SJCRH30 (cell line): ENCODE results near the gene NAV2. TPM values are rescaled to one million over a fixed set of nuclear protein-coding genes. Genes with fewer than 3 reads are reported as not detected.

ENCODE experiments used
- DNase-seq, 2 experiments: peaks; one replicate each; pipeline ENCODE4 v3.0.0-alpha.2; 2015 to 2020
- H3K27ac ChIP-seq: fragments of 250-450 bp; sonication (Bioruptor Pico); 2 replicates; pipeline ENCODE4 v1.5.1; 2020; ENCODE audit warnings: mild to moderate bottlenecking, moderate library complexity
- H3K27me3 ChIP-seq: fragments of 250-450 bp; sonication (Bioruptor Pico); 2 replicates; pipeline ENCODE4 v1.5.1; 2020; ENCODE audit warnings: mild to moderate bottlenecking, moderate library complexity
- H3K36me3 ChIP-seq: fragments of 250-450 bp; sonication (Bioruptor Pico); 2 replicates; pipeline ENCODE4 v1.5.1; 2020; ENCODE audit warnings: mild to moderate bottlenecking, moderate library complexity
- H3K4me1 ChIP-seq: fragments of 250-450 bp; sonication (Bioruptor Pico); 2 replicates; pipeline ENCODE4 v1.5.1; 2020; ENCODE audit warnings: mild to moderate bottlenecking, moderate library complexity
- H3K4me3 ChIP-seq: fragments of 250-450 bp; sonication (Bioruptor Pico); 2 replicates; pipeline ENCODE4 v1.5.1; 2020; ENCODE audit warnings: mild to moderate bottlenecking, moderate library complexity
- H3K9me3 ChIP-seq: fragments of 250-450 bp; sonication (Bioruptor Pico); replicated peaks from 2 replicates; pipeline ENCODE4 v1.5.1; 2020; ENCODE audit warnings: mild to moderate bottlenecking, moderate library complexity
- total RNA-seq: library from RNA; depleted of rRNA; stranded (reverse); fragments of >200 nt; shearing (Covaris generic); gene quantifications from 2 replicates; pipeline ENCODE4 v1.2.3, GENCODE V29; 2014

The NAV2 gene
- total RNA-seq, 1 experiment from 2014 or later, result 73.1 TPM

DNA sequence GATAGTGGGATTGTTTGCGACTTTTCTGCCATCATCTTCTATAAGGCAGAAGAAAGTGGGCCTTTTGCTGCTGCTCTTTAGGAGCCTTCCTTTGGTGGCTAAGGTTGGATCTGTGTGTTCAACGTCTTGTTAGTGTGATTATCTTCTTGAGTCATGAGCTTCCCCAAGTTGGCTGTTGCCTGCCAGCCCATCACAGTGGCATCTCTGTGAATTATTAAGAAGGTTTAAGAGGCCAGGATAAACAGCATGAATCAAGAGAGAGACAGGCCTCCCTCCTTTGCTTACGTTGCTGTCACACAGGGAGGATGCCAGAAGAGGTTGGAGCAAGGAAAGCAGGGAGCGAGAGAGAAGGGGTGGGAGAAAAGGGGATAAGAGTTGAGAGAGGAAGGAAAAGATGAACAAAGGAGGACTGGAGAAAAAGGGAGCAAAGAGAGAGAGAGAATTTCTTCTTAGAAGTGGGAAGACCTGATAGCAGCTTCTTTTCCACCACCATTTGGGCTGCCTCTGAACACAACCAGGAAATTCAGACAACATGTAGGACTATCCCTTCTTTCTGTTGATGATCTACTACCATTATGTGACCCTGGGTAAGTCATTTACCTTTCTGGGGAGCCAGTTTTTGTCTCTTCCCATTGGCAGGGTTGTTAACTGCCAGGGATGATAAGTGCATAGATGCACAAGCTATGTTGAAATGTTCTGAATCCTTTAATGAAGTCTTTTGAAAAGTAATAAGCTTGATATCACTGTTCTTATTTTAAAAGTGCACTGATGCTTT lies 126.5 kb downstream of the NAV2 start:
- Histone ChIP-seq H3K36me3 (peaks cover 7% of the 10 kb centered on the region), H3K4me1 (peaks cover 20% of the 10 kb centered on the region), H3K9me3 (no peaks in the 10 kb centered on the region), H3K27ac (no peak overlapping the region), H3K4me3 (no peak overlapping the region), H3K27me3 (no peaks in the 10 kb centered on the region)
- no peak for DNase-seq

DNA sequence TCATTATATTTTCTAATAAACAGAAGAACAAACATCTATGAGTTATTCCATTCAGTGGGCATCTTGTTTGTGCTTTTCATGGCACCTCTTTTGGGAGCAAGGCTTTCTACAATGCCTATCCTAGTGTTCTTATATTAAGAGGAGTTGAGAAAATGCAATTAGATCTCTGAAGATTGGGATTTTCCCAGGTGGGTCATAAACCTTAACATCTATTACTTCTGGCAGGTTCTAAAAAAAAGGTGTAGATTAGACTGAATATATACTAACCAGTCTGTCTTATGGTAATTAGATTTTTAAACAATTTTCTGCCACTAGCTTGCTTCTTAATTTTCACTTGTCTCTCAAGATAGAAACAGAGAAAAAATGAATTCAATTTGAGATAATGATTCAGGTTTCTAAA lies 128.3 kb downstream of the NAV2 start:
- Histone ChIP-seq H3K4me3 (no peak overlapping the region), H3K27ac (no peak overlapping the region), H3K4me1 (peaks cover 37% of the 10 kb centered on the region), H3K9me3 (no peaks in the 10 kb centered on the region), H3K27me3 (no peaks in the 10 kb centered on the region), H3K36me3 (peaks cover under 1% of the 10 kb centered on the region; the same call in 1 of the 2 replicates)
- no peak for DNase-seq

DNA sequence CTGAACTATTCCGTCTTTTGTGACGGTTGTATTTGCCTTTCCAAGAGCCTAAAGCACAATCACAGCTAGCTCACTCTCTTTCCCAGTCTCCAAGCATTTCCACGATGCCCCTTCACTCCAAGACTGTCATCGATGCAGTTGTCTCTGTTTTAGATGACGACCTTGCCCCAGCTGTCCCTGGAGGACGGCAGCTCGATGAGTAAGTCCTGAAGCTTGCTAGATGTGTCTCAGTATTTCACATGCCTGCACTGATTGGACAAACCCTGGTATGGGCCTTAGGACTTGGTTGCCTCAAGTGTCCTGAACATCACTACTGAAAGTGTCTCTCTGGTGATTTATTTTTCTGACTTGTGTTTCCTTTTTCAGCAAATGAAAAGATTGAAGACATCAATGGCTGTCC lies 129.9 kb downstream of the NAV2 start:
- peak in 1 of 2 experiments; percentile 54 for DNase-seq
- H3K4me3 ChIP-seq, result no peak overlapping the region
- H3K4me1 ChIP-seq, result peaks cover 37% of the 10 kb centered on the region
- H3K9me3 ChIP-seq, result no peaks in the 10 kb centered on the region
- peaks cover 7% of the 10 kb centered on the region; the same call in 1 of the 2 replicates for H3K36me3 ChIP-seq
- H3K27me3 ChIP-seq, result no peaks in the 10 kb centered on the region
- H3K27ac ChIP-seq, result no peak overlapping the region

DNA sequence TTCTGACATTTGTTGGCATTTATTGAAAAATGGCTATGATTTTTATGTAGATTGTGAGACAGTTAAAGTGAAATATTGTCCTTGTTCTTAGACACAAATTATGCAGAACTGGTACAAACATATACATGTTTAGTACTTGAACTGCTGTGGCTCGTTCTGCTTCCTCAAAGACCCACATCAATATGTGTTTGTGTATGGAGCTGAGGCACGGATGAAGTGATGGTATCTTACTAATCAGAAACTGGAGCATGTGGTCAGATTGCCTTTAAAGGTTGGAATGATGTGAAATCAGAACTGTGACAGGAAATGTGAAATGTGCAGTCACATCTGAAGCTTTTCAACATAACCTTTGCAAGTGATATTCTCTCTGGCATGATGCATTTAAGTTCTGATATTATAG lies 130.4 kb downstream of the NAV2 start:
- Histone ChIP-seq H3K9me3 (no peaks in the 10 kb centered on the region), H3K36me3 (peaks cover 7% of the 10 kb centered on the region; the same call in 1 of the 2 replicates), H3K27me3 (no peaks in the 10 kb centered on the region), H3K27ac (no peak overlapping the region), H3K4me3 (no peak overlapping the region), H3K4me1 (peaks cover 42% of the 10 kb centered on the region)
- no peak for DNase-seq

DNA sequence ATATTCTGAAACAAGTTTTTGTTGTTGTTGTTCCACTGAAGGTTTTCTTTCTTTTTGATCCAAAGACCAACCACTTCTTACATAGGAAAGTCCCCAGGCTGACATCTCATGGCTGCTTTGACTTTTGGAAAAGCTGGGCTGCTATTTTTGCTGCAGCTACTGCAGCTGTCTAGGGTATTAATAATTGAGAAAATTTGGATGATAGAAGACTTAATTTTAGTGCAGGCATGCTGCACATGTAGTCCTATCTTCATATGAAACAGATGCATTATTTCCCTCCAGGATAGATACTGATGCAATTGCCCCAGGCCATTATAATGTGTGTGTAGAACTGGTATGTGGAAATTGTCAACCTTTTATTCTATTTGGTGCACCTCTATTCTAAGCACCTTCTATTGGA lies 131.4 kb downstream of the NAV2 start:
- H3K27me3 ChIP-seq, result no peaks in the 10 kb centered on the region
- H3K4me1 ChIP-seq, result peaks cover 52% of the 10 kb centered on the region
- peak overlapping the region; percentile 57 for H3K27ac ChIP-seq
- no peak for DNase-seq
- H3K36me3 ChIP-seq, result peaks cover 7% of the 10 kb centered on the region; the same call in 1 of the 2 replicates
- no peak overlapping the region for H3K4me3 ChIP-seq
- no peaks in the 10 kb centered on the region for H3K9me3 ChIP-seq

DNA sequence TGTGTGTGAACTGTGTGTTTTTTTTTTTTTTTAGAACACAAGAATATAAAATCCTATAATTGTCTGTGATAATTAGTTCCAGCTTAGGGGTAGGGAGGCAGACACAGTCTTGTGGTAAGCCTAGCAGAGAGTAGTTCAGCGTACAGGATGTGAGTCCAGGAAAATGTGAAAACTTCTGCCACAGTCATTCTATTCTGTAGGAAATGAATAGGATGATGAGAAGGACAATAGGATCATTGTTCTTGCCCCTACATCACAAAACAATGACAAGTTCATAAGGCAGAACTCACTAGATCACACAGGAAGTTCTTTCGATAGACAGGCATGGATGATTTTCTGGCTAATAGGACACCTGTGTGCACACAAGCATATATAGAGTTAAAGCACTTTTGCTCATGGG lies 132.2 kb downstream of the NAV2 start:
- H3K4me3 ChIP-seq, result no peak overlapping the region
- peak; percentile 27 to 80 for DNase-seq
- H3K27me3 ChIP-seq, result no peaks in the 10 kb centered on the region
- H3K9me3 ChIP-seq, result no peaks in the 10 kb centered on the region
- H3K27ac ChIP-seq, result peak overlapping the region; percentile 57
- peaks cover 7% of the 10 kb centered on the region; the same call in 1 of the 2 replicates for H3K36me3 ChIP-seq
- H3K4me1 ChIP-seq, result peaks cover 60% of the 10 kb centered on the region

DNA sequence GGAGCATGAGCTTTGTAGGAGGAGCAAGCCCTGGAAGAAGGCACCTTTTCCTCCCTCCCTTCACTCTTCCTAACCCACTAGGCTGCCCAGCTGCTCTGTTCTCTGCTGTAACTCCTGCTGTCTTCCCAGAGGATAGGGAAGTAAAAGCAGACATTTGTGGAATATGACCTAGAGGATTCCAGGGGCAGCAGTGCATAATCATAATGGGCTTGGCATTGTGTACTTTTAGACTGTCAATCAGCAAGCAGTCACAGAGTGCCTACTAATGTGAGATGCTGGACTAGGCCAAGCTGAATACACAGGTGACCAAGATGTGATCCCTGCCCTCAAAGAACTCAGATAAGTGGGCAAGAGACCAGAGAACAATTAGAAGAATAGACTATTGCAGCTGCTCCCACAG lies 133.0 kb downstream of the NAV2 start:
- Histone ChIP-seq H3K27ac (peak overlapping the region; percentile 57), H3K4me1 (peaks cover 68% of the 10 kb centered on the region), H3K4me3 (no peak overlapping the region), H3K9me3 (no peaks in the 10 kb centered on the region), H3K27me3 (no peaks in the 10 kb centered on the region), H3K36me3 (peaks cover 7% of the 10 kb centered on the region; the same call in 1 of the 2 replicates)
- DNase-seq, result no peak

DNA sequence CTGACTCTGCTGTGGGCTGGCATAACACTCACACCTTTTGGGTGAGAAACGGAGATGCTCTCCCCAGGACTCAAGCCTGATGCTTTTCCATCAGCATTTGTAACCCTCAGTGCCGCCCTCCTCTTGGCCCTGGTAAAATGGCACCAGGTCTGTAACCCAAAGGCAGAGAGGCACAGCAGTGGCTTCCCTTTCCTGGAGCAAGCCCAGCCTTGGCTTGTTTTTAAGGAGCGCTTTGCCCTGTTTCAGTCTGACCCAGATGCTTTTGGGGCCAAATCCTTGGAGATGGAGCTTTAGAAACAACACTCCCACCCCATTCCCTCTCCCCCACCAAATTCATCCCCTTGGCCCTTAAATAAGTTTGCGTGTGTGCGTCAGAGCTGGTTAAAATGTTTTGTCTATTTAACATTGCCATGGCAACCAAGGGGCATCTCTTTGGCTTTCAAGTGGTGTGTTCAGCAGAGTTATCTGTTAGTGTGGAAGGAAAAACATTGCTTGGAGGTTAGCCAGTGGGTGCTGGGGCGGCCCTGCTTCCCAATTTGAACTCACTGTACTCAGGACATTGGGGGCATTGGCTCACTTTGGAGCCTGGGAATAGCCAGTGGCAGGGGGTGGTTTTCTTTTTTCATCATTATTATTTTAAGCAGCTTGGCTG lies 134.1 kb downstream of the NAV2 start:
- no peak for DNase-seq
- Histone ChIP-seq H3K9me3 (peaks cover 2% of the 10 kb centered on the region; the same call in 1 of the 2 replicates), H3K36me3 (peaks cover 7% of the 10 kb centered on the region; the same call in 1 of the 2 replicates), H3K4me3 (no peak overlapping the region), H3K27ac (no peak overlapping the region), H3K4me1 (peaks cover 73% of the 10 kb centered on the region), H3K27me3 (no peaks in the 10 kb centered on the region)

DNA sequence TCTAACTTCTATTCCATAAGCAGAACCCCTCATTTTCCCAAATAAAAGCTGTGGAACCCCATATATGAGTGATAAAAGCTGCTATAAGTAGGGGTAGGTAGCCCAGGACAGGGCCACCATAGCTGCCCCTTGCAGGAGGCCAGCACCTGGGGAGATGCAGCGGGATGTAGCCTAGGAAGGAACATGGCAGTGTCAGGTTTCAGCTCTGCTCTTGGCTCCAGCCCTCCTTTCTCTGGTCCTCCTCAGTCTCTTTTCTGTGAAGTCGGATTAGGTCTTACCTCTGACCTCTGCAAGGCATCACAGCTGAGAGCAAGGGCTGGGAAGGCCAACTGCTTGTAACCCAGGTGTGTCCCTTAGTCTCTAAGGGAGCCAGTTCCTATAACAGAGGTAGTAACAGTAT lies 135.6 kb downstream of the NAV2 start:
- Histone ChIP-seq H3K36me3 (peaks cover 7% of the 10 kb centered on the region; the same call in 1 of the 2 replicates), H3K27me3 (no peaks in the 10 kb centered on the region), H3K4me3 (no peak overlapping the region), H3K27ac (peak overlapping the region; percentile 82; the same call in 1 of the 2 replicates), H3K9me3 (peaks cover 5% of the 10 kb centered on the region; the same call in 1 of the 2 replicates), H3K4me1 (peaks cover 70% of the 10 kb centered on the region)
- DNase-seq, result no peak

DNA sequence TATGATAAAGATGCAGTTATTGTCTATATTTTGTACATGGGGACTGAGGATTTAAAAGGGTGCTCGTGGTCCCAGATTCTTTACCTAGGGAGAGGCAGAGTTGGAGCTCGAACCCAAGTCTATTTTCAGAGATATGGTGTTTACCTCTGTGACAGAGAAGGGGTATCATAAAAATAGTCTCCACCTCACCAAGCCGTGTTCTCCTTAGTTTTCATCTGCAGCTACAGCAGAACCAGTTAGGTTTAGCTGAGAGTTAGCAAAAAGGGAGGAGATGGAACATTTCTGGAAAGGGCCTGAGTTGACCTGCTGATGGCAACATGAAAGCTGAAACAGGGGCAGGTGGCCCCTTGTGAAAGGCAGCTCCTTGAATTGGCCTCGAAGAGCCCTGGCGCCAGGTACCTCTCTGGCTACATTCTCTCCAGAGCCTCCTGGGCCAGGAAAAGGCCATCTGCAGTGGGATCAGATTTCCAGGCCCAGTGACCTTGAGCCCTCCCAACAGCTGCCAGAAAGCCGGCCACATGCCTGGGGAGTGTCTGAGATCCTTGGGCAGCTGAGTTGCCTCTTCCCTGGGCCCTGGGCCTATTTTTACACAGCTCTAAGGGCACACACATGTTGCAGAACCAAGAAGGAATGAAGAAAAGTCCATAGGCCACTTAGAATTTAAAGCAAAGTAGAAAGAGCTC lies 136.6 kb downstream of the NAV2 start:
- Histone ChIP-seq H3K36me3 (peaks cover 7% of the 10 kb centered on the region; the same call in 1 of the 2 replicates), H3K9me3 (peaks cover 5% of the 10 kb centered on the region; the same call in 1 of the 2 replicates), H3K4me1 (peaks cover 70% of the 10 kb centered on the region), H3K27me3 (no peaks in the 10 kb centered on the region), H3K4me3 (no peak overlapping the region), H3K27ac (peak overlapping the region; percentile 82)
- DNase-seq, result peak; percentile 91 to 95

DNA sequence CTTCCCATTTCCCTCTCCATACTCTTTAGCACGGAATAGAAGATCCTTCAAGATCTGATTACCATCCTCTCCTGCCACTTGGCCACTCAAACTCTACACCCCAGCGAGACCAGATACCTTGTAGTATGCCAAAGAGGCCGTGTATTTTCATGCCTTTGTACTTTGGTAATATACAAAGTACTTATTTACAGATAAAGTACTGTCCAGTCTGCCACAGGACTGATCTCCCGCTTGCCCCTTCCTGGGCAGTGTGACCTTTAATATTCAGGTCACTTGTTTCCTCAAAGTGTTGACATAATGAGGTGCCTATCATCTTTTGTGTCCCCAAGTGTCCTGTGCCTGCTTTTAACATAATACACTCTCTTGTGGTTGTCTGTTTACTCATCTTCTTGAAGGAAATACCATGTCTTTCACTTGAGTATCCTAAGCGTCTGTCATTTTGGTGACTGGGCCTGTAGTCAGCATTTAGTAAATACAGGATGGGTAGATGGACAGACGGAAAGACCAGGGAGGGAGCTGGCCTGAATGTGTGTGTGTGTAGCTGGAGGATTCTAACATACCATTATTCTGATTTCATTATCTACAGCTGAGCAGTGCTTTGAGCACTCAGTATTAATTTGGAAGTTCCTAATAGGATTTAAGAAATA lies 137.4 kb downstream of the NAV2 start:
- Histone ChIP-seq H3K9me3 (peaks cover 5% of the 10 kb centered on the region; the same call in 1 of the 2 replicates), H3K27me3 (no peaks in the 10 kb centered on the region), H3K36me3 (peaks cover 7% of the 10 kb centered on the region; the same call in 1 of the 2 replicates), H3K4me1 (peaks cover 62% of the 10 kb centered on the region), H3K4me3 (no peak overlapping the region), H3K27ac (peak overlapping the region; percentile 82)
- DNase-seq, result no peak

DNA sequence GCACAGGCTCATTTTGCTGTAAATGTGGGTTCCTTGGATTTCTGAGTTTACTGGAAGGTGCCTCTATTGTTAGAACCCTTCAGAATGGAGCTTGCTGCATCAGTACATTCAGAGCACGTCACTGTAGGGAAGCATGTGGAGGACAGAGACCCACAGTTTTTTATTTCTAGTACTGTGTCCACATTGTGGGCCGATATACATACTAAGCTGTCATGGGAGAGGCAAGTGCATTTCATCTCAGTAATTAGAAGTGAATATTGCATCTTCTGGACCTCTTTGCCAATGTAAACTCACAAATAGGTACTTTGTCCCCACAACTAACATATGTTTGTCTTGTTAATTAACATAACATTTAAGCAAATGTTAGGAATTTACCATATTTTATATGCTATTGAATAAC lies 139.7 kb downstream of the NAV2 start:
- Histone ChIP-seq H3K27me3 (no peaks in the 10 kb centered on the region), H3K9me3 (peaks cover 8% of the 10 kb centered on the region; the same call in 1 of the 2 replicates), H3K4me3 (no peak overlapping the region), H3K4me1 (peaks cover 54% of the 10 kb centered on the region), H3K36me3 (peaks cover 6% of the 10 kb centered on the region; the same call in 1 of the 2 replicates), H3K27ac (no peak overlapping the region)
- DNase-seq, result no peak

DNA sequence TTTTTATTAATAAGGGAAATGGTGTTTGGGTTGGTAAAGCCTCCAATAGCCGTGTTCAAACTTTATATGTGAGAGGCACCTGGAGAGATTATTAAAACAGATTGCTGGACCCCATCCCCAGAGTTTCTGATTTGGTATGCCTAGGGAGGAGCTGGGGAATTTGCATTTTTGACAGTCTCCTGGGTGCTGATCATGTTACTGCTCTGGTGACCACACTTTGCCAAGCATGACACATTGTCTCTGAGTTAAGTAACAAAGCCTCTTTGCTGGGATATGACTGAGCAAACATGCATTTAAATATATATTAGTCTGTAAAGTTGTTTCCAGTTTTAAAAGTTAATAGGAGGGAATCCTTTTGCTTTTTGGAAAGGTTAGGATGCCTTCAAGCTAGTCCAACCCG lies 140.4 kb downstream of the NAV2 start:
- no peaks in the 10 kb centered on the region for H3K27me3 ChIP-seq
- DNase-seq, result peak; percentile 39 to 66
- H3K36me3 ChIP-seq, result peaks cover 6% of the 10 kb centered on the region; the same call in 1 of the 2 replicates
- H3K4me3 ChIP-seq, result no peak overlapping the region
- peaks cover 49% of the 10 kb centered on the region for H3K4me1 ChIP-seq
- H3K9me3 ChIP-seq, result peaks cover 8% of the 10 kb centered on the region; the same call in 1 of the 2 replicates
- H3K27ac ChIP-seq, result peak overlapping the region; percentile 37

DNA sequence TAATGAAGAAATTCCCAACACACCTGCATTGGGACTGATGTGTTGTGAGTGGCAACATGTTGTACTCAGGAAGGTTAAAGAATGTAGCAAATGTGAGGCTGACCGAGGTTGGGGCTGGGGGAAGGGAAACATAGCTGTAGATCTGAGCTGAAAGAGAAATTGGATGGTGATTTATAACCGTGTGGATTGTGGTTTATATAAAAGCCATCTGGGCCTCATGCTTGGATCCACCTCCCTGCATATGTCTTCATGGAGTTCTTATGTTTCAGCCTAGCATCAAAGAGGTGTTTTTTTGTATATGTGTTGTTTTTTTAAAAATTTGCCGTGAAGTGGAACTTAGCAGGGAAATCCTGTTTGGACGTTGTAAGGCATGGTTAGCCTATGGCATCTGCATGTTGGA lies 141.3 kb downstream of the NAV2 start:
- peaks cover 8% of the 10 kb centered on the region; the same call in 1 of the 2 replicates for H3K9me3 ChIP-seq
- H3K4me3 ChIP-seq, result no peak overlapping the region
- no peak overlapping the region for H3K27ac ChIP-seq
- H3K27me3 ChIP-seq, result no peaks in the 10 kb centered on the region
- H3K36me3 ChIP-seq, result peaks cover 6% of the 10 kb centered on the region; the same call in 1 of the 2 replicates
- DNase-seq, result no peak
- H3K4me1 ChIP-seq, result peaks cover 40% of the 10 kb centered on the region
